Hypothalamus (tissue), 51 donors: ENCODE data around the gene LRP1B.
"Not testable (repeated sequence)": the region's sequence is repeated elsewhere in the genome, so short reads cannot be mapped to it uniquely, and the experiment has no call there.

Experiments
- DNase-seq, 51 donors: peaks; one replicate each; lab custom pipeline; 2025; lab: John Stamatoyannopoulos, UW

The LRP1B gene

DNA sequence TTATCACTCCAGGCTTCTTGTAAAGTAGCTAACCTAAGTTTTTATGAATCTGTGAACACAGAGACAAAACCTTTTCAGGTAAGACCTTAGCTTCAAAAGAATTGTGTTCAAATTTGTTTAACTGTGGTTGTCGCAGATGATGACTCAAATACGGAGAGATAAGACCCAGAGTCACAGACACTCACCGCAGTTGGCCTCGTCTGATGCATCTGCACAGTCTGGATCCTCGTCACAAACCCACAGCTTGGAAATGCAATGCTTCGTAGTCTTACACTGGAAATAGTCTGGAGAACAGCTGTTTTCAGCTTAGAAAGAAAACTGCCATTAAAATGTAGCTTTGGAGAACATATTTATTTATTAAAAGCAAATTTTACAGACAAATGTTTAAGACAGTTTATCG lies 1688.5 kb downstream of the LRP1B start:
- DNase-seq = no peak

DNA sequence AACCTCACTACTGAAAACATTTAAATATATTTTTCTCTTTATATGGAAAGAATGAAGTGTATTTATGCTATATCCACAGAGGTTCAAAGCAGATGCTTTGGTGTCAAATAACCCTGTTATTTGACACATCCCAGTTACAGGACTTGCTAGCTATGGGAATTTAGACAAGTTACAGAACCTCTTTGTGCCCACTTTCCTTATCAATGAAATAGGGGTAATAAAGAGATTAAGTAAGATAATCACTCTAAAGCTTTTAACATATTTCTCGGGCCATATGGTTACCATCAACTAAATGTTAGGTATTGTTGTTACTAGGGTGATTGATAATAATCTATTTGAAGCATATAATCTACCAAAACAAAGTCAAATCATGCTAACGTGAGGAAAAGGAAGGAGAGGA lies 1690.0 kb downstream of the LRP1B start:
- no peak for DNase-seq

DNA sequence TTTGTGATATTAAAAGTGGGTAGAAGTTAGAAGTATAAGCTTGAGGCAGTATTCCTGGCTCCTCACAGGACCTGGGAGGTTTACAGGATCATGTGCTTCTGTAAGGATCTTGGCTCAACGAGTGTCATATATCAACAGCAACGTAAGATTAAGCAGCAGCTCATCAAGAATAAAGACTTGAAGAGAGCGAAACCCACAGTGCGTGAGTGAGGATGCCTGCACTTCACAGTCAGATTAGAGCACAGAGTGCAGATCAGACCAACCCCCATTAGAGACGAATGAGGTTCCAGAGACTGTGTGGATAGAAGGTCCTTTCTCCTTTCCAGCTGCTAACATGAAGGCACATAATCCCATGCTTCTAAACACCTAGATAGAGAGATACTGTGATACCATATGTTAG lies 1693.9 kb downstream of the LRP1B start:
- no peak for DNase-seq

DNA sequence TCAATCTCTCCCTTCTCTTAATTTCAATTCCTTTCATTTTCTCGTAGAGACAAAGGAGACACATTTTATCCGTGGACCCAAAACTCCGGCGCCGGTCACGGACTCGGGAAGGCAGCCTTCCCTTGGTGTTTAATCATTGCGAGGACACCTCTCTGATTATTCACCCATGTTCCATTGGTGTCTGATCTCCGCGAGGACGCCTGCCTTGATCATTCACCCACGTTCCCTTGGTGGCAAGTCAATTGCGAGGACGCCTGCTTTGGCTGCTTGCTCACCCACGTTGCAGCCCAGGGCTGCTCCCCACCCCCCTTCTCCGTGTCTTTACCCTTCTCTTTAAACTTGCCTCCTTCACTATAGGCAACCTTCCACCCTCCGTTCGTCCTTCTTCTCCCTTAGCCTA lies 1703.8 kb downstream of the LRP1B start:
- not testable (repeated sequence) for DNase-seq

DNA sequence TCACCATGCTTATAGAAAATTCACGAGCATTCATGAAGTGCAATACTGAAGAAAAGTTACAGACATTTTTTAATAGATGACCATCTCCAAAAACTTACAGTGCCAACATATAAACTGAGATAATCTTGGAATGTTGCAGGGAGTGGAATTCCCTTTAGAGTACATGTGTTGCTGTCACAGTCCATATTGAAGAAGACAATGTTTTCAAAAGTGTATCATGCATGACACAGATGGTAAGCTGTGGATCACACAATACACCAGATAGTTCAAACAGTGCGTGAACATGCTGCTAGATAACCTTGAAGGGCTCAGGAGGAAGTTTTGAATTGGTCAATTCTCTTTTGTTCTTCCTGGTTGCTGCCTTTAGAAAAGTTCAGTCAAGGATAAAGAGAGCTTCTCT lies 1706.3 kb downstream of the LRP1B start:
- DNase-seq = no peak

DNA sequence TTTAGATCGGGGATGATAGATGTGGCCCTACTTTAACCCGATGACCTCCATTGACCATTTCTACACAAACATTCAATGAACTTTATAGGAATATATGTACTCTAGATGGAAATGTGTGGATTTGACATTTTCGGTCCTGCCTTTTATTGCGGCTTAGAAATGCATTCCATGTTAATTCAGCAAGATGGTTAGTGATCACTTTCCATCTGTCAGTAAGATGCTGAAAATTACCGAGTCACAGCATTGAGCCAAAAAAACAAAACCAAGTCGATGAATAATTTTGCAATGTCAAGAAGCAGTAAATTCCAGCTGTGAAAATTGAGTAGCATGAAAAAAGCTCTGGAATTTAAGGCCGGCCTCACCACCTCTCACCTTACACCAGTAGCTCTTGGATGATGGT lies 1708.1 kb downstream of the LRP1B start:
- no peak for DNase-seq

DNA sequence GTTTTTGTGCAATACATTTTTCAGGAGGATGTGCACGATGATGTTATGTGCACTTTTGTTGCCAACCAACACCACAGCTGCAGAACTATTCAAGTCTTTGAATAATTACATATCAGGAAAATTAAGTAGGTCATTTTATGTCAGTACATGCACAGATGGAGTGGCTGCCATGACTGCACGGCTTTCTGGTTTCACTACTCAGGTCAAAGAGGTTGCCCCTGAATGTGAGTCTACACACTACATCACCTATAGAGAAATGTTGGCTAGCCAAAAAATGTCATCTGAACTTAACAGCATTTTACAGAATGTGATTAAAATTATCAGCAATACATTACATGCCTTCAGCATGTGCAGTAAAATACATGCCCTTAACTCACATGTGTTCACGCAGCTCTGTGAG lies 1713.3 kb downstream of the LRP1B start:
- DNase-seq = no peak

DNA sequence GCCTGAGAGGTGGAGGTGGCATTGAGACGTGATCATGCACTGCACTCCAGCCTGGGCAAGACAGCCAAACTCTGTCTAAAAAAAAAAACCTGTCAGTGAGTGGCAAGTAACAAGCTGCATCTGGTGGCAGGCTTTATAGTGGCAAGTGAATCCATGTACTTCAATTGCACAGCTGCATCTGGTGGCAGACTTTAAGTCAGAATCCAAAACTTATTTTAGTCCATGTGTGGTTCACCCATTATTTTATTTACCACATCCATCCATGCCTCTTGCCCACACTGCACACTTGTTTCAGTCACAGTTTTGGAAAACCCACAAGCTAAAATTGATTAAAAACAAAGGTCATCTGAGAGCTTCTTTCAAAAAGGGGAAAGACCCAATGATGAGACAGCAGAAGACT lies 1714.2 kb downstream of the LRP1B start:
- DNase-seq = no peak

DNA sequence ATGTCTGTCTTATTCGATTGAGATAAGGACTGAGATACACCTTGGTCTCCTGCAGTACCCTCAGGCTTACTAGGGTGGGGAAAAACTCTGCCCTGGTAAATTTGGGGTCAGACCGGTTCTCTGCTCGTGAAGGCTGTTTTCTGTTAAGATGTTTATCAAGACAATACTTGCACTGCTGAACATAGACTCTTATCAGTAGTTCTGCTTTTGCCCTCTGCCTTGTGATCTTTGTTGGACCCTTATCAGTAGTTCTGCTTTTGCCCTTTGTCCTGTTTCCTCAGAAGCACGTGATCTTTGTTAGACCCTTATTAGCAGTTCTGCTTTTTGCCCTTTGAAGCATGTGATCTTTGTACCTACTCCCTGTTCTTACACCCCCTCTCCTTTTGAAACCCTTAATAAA lies 1715.8 kb downstream of the LRP1B start:
- not testable (repeated sequence) for DNase-seq

DNA sequence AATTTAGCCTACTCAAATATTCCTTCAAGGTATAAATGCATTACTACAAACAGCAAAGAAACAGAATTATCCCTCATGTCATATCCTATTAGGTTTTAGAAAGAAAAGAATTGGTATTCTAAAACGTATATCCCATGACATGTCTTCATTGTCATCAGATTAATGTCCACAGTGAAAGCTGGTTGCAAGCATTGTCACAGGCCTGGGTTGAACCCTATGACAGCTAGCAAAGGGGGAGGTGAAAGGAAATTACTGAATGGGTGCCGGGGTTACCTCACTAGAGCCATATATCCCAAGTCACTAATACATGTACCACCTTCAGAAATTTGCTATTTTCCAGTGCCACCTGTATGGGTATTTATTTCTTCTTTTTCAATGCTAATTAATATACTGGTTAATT lies 1720.1 kb downstream of the LRP1B start:
- DNase-seq = no peak

DNA sequence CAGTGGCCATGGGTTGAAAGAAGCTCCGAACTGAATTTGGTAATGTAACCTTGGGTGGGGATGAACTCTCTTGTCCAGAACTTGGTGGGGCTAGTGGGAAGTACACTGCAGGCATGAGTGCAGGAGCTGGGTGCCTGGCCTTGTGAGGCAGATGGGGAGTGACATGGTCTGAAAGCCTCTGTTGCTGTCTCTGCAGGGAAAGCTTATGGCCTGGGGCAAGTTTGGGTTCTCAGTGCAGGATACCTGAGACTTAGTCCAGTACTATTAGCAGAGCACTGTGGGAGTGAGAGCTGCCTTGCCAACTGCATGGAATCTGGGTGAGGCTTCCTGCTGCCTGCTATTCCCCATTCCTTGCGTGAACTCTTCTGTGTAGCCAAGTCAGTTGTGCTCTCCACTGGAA lies 1729.8 kb downstream of the LRP1B start:
- no peak for DNase-seq

DNA sequence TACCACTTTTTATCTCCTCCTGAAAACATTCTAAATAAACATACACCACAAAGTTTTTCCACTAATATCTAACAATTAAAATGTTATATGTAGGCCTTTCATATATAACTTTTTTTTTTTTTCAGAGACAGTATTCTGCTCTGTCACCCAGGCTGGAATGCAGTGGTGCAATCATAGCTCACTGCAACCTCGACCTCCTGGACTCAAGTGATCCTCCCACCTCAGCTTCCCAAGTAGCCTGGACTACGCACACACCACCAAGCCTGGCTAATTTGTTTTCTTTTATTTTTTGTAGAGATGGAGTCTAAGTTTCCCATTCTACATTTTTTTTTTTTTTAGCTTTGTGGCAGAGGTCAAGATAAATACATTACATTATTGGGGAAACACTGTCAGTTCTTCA lies 1738.0 kb downstream of the LRP1B start:
- no peak for DNase-seq

DNA sequence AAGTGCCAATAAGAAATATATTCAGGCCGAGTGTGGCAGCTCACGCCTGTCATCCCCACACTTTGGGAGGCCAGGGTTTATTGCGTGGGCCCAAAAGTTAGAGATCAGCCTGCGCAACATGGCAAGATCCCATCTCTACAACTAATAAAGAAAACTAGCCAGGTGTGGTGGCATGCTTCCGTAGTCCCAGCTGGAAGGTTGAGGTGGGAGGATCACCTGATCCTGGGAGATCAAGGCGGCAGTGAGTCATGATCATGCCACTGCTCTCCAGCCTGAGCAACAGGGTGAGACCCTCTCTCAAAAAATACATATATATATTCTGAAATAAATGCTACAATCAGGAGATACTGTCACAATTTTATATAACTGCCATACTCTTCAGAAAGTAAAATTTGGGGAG lies 1745.9 kb downstream of the LRP1B start:
- no peak for DNase-seq

DNA sequence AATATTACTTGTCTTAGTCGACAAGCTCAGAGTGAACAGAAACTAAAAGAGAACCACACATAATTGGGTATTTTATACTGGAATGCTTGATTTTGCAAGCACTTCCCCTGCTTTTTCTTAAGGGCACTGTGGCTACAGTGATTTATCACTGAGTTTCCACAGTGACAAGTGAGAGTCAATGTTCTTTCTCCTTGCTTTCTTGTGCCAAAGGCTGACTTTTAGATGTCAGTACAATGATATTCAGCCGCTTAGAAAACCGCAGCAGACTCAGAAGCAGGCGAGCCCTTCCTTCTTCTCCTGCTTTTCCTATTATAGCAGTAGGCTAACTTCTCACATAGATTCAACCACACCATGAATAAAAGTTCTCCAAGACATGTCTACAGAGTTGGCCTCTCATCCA lies 1747.0 kb downstream of the LRP1B start:
- no peak for DNase-seq

DNA sequence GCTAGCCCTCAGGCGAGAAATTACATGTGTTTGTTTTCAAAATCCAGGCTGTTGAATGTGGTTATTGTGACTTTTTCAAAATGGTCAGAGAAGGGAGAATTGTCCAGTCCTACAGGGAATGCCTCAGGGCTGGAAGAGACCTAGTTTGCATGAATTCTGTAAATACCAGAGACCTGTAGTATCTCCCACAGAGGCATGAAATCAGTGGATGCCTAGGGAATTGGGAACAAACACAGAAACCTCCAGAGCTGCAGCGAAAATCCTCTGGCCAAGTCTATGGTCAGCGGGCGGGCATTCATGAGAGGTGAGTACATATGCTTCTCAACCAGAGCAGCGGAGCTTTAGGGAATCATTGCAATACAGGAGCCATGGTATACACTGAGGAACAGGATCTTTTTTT lies 1754.1 kb downstream of the LRP1B start:
- DNase-seq = no peak

DNA sequence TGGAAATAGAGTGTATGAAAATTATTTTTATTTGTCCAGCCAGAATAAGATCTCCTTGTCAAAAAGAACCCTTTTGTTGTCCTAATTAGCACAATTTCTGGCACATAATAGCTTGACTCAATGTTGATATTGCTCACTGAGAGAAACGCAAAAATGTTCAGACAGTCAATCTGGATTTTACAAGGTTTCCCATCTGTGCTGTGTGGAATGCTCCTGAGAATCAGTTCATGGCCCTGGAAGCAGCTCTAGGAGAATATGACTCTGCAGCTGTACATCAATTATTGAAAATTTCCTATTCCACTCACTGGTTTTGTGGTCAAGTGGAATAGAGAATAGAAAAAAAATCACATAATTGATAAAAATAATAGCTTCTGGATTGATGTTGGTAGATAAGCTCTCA lies 1767.7 kb downstream of the LRP1B start:
- DNase-seq = no peak

DNA sequence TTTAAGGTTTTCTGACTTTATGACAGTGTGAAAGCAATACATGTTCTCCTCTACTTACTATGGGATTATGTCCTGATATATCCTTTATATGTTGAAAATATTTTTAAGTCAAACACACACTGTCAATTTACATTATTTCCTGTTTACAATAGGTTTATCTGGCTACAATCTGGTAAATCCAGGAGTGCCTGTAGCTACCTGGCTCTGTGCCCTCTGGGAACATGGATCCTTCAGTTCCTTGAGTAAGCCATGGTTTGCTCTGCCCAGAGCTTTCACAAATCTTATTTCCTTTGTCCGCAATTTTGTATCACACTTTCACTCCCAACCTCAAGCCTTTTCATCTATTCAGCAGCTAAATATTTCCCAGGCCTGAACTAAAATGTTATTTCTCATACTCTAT lies 1768.5 kb downstream of the LRP1B start:
- no peak for DNase-seq

DNA sequence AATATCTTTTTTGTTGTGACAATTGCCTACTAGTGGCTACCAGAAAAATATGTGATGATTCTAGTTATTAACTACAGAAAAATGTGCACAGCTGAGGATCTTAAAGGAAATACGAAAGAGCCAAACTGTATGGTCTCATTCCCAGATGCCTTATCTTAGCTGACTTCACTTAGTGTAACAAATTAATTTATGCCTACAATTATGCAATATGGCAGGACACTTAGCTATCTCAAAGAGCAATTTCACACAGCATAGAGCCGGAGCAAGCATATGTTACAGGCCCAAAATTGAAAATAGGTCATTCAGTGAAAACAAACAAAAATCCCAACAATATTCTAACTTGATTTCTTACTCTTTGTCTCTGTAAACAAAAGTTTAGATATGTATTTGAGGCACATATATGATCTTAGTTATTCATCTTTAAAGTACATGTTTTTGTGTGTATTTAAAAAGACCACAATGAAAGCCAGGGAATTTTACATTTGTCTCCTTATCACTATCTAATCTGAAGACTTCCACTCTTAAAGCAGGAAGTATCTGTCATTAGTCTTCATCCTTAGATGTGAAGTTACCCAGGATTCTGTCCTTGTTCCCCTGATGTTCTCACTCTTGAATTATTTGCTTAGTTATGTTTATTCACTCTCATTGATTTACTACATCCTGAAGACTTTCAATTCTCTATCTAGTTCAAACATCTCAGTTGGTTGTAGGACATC lies 1771.6 kb downstream of the LRP1B start:
- no peak for DNase-seq

DNA sequence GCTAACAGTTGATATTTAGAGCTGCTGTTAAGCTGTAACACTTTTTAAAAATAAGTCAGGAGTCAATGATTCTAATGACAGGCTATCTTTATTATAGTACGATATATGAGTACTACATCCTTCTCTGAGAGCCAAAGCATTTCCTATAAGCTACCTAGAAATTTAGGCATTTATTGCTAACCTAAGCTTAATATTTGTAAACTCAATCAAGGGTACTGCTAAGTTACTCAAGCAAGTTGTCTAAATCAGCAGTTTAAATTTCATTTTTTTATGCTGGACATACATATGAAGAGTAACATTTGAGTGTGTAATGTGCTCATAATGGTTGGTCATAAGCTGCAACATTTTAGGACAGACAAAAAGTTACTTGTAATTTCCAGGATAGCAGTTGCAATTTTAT lies 1774.1 kb downstream of the LRP1B start:
- DNase-seq = no peak

DNA sequence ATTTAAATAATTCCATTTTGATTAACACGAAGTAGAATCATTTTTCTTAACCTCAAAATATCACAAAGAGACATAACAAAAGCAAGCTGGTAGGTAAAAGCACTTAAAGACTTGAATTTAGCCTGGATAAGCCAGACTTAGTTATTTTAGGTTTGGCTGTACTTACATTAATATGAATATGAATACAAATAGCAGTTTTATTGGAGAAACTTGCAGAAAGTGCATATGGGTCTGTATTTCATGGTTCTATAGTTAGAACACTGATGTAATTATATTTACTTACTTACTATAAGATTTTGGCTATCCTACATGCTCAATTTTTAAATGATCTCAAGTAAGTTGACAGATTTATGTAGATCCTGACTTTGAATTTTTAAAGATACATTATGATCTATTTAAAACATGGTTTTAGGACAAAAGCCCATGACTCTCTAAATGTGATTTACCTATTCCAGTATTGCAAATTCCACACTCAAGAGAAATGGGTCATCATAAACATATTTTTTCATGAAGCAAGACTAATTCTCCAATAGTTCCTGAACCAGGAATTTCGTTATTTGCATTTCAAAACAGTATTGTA lies 1775.2 kb downstream of the LRP1B start:
- DNase-seq = no peak

DNA sequence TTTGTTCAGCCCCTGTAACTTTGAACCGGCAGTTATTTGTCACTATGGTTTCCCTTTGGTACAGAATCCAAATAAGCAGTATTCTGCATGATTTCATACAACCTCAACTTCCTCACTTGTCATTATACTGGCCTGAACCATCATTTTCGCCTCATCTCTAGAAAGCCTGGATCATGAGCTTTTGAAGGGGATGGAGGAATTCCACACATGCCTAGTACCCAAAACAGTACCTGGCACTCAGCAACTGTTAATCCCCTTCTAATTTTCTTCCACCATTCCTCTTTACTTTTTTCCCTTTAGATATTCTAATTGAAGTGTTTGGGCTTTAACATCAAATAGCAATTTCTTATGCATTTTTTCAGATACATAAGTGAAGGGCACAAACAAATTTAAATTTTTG lies 1776.3 kb downstream of the LRP1B start:
- no peak for DNase-seq

DNA sequence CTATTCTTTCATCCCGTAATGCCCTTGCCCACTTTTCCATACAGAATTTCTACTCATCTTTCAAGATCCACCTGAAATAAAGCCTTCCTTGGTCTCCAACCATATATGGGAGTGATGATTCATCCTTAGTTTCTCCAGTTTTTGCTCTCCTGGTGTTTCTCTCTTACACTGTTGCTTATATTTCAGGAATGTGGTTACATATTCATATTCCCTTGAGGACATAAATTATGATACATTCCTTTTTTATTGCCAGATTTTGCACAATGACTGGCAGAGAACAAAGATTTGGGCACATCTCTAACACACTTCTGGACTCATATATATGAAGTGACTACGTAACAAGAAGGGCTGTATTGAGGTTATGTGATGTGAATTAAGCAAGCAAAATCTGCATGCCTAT lies 1777.3 kb downstream of the LRP1B start:
- DNase-seq = no peak

DNA sequence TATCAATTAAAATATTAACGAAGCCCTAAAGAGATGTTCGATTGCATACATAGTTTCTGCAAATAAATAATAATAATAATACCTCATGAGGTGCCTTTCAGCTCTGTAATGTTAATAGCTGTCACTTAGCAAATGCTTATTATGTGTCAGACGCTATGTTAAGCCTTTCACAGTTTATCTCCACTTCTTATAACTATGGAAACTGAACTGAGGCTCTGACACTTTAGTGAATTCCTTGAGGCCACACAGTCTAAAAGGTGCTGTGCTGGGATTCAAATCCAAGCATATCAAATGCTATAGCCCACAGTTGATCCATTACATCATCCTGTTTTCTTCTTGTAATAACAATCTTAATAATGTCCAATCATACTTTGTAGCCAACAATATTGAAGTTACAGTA lies 1779.1 kb downstream of the LRP1B start:
- no peak for DNase-seq
